Renal cortical epithelial cell (primary cell): Measurements from ENCODE around the gene ADI1. TPM values are rescaled to one million over a fixed set of nuclear protein-coding genes. Genes with fewer than 3 reads are reported as not detected.
A peak's percentile ranks its signal among the peaks of the same experiment; 100 is the strongest.
"Not testable (repeated sequence)": the region's sequence is repeated elsewhere in the genome, so short reads cannot be mapped to it uniquely, and the experiment has no call there.

Experiments used
- DNase-seq: peaks from one replicate; pipeline ENCODE4 v3.0.0-alpha.2; 2011; ENCODE audit warnings: low read depth
- total RNA-seq: library from RNA; depleted of rRNA; stranded (reverse); fragments of >200 nt; gene quantifications from 2 replicates; pipeline ENCODE4 v1.2.3, GENCODE V29; 2014

The ADI1 gene
- total RNA-seq, 1 donor from 2014 or later = 35.3 TPM

GRCh38 chr2:3463186-3463835 lies 56.0 kb downstream of the ADI1 start:
- DNase-seq = no peak

DNA sequence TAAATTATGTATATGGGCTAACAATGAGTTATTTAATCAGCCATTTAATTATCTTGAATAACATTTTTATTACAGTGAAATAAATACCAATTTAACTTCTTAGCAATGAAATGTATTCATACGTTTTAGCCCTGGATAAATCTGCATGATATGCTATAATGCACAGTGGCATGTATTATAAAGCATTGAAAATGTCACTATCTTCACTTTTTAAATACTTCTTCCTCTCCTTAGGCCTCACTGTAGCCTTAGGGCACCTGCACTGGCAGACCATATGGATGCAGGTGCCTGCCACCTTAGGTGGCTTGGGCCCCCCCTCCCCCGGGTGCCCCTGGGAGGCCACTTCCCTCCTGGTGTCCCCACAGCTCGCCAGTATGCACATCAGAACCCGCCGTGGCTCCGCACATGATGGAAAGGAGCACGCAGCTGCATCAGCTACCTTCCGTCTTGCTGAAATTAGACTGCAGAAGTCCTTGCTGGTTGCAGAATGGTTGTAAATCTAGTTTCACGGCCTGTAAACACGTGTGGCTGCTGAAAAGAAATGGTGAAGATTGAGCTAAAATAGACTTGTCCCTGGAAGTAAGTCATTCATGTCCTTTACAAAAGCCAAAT lies 56.7 kb downstream of the ADI1 start:
- DNase-seq = no peak

- peak; percentile 55 for DNase-seq
Measured at GRCh38 chr2:3461801-3462492, 57.4 kb downstream of the ADI1 start.

DNA sequence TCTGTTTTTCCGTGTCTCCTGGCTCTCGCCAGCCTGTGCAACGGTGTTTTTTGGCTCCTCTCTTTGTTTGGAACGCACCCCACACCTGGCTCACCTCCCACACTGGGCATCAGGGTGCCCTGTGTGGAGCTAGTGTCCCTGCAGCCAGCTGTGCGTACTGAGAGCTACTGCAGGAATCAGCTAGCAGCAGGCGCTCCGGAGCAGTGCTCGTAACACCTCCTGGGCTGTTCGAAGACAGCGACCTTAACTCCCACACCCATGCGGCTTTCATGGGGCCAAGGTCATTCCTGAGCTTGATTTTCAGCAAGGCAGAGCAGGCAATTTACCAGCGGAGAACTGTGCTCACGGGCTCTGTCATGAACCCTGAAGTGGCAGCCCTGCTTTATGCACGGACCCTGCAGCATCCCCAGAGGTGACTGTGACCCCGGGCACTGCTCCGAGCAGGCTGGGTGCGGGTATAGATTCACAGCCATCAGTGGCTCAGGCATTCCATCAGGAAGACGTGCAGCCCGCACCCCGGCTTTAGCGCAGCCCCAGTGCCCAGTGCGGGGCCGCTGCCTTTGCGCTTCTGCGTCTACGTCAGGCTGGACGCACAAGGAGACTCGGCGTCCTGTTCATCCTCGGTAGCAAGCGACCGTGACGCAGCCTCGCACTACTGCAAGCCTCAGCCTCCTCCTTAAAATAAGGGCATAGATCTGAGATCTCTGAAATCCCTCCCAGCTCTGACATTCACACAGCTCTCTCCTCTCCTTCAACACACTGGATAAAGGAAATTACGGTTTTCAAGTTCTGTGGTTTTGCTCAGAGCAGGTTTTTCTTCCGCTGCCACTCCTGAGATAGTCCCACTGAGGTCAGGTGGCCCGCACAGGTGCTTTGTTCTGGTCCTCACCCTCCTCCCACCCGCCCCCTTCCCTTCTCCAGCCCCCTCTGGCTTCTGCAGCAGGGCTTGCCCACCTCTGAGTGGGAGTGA lies 58.2 kb downstream of the ADI1 start:
- DNase-seq = no peak

DNA sequence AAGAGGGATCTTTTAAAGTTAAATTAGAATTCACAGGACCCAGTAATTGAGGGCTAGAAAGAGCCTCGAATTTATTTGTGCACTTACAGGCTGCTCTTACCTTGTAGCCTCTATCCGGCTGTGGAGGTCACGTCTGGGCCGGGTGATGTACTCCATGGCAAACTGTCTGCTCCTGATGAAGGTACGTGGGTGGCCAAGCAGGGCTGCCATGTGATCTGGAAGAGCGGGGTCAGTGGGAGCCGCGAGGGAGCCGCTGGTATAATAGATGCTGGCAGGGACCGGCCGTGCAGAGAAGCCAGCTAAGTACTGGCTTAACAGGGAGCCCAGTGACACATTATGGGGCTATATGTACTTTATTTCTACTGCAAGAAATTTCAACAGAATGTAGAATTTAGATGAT lies 59.2 kb downstream of the ADI1 start:
- no peak for DNase-seq

- no peak for DNase-seq
Measured at GRCh38 chr2:3459185-3460015, 59.9 kb downstream of the ADI1 start.

- DNase-seq = no peak
Measured at GRCh38 chr2:3458396-3459184, 60.7 kb downstream of the ADI1 start.

DNA sequence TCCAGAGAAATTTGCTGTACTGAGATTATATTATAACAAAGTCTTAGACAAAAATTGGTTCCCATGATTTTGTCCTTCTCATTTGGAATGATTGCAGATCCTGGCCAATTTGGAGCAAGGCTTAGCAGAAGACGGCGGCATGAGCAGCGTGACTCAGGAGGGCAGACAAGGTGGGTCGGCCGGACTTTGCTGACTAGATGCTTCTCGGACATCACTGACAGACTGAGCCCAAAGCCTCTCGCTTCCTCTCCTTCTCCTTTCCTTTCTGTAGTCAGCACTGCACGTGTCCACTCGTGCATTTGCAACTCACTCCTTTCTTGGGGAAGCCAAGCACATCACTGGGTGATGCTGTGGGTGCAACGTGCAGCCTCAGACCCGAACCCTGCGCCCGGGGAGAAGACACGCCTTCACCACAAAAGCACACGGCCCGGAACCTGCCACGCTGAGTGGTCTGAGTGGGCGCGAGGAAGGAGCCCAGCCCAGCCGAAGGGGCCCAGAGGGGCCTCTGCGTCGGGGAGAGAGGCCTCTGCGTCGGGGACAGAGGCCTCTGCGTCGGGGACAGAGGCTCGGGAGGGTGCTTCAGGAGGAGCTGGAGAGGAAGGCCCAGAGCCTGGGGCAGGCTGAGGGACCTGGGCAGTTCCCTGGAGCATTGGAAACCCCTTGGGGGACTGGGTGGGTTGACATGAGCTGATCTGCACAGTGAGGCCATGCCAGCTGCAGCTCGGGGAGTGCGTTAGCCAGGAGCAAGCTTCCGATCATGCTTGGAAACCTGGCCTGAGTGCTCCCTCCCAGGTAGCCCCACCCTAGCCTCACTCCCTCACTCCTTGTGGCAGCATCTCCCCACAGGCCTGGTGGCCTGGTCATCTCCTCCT lies 61.6 kb downstream of the ADI1 start:
- no peak for DNase-seq

DNA sequence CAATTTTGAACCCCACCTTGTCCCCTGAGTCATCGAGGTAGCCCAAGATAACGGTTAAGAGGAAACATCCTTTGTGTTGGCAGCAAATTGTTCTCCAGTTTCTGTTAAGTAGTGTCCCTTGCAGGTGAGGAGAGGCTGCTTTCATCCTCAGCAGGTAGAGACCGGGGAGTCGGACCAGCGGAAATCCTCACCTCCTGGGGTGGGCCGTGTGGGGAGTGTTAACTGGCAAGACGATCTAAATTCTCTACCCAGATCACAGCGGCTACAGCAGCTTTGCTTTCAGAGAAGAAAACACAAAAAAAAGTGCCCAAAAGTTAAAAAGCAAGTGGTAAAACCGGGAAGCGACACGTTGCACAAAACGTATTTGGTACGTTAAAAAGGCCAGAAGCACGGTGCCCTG lies 63.2 kb downstream of the ADI1 start:
- no peak for DNase-seq

GRCh38 chr2:3454802-3455201 lies 64.5 kb downstream of the ADI1 start:
- DNase-seq = no peak

GRCh38 chr2:3454005-3454404 lies 65.3 kb downstream of the ADI1 start:
- not testable (repeated sequence) for DNase-seq

DNA sequence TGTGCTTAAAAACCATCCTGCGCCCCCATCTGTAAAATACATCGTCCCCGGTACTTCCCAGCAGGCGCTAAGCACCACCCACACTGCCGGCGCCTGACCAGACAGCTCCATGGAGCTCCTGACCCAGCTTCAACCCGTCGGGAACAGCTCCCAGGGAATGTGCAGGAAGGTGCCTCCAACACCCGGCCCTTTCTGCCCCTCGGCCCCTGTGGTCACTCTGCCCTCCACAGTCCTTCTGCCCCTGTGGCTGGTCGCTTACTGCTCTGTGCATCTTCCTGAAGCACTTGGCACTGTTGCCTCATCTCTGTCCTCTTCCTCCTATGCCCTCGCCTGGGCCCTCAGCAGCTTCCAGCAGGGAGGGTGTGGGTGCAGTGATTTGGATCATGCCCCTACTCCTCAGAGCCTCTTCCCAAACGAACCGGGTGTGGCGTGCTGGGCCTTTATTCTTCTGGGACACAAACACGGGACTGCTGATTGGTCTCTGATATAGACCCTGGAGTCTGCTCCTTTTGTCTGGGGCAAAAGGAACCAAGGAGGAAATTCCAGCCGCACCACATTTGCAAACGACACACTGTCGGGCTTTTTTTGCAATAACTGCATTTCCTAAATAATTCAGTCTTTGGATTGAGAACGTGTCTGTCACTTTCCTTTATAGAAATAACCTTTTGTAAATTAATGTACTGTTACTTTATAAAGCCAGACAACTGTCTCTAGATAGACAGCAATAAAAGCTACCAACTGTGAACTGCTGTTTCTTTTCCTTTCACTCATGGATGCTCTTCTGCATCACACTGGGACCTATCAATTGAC lies 65.9 kb downstream of the ADI1 start:
- no peak for DNase-seq

DNA sequence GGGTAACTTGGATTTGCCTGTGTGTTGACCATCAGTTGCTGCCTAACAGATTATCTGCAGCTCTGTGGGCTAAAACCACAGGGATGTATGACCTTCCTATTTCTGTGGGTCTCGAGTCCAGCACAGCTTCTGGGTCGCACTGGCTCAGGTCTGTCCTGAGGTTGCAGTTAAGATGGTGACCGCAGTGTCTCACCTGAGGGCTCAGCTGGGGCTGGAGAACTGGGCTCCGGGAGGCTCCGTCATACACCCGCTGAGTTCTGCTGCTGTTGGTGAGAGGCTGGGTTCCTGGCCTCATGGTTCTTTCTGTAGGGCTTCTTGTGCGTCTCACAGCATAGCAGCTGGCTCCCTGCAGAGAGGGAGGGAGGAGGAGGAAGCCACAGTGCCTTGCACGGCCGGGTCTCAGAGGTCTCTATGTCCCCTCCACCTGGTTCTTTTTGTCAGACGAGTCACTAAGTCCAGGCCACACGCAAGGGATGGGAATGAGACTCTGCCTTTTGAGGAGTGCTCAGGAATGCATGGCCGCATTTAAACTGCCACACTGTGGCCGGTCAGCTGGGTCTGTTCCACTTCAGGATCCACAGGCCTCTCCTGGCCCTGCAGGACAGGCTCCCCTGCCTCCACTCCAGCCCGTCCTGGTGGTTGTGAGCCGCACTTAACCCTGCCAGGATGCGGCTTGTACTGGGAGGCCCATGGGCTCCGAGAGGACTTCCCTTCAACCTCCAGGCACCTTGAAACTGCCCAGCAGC lies 67.2 kb downstream of the ADI1 start:
- DNase-seq = no peak

DNA sequence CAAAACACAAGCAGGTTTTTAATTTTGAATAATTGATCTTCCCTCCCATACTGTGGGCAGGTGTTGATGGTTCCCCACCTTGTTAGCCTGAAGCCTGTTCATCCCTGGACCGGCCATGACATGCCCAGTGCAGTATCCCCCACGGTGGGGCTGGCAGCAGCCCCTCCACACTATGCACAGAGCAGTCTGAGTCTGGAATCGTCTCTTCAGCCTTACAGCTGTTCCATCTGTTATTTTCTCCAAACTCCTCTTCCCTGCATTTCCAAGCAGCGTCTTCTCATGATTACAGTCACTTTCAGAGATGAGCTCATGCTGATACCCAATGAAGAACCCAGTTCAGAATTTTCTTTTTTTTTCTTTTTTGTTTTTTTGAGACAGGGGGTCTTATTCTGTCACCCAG lies 68.2 kb downstream of the ADI1 start:
- DNase-seq = no peak

DNA sequence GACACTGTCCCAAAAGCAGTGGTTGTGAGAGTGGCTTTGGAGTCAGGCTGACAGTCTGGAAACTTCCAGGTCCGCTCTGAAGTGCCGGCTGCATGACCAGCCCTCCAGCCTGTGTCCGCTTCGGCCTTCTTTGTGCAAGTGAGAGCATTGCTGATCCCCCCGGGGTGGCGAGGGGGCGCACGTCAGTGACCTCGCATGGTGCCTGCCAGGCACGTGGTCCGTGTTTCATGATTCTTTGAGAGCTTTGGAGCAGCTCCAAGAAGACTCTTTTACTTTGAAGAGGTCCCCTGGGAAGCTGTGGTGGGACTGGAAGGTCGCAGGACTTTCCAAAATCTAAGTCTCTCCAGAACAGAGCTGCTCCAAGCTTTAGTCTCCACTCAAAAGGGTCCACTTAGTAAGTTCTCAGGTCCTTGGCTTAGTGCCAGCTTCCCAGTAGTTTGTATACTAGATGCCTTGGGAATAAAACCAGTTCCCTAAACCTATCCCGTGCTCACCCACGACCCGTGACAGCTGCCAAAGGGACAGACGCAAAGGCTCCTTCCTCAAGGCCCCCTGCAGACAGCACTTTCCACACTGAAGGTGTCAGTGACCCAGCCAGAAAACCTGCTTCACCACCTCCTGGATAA lies 68.8 kb downstream of the ADI1 start:
- DNase-seq = no peak

- DNase-seq = no peak
Measured at GRCh38 chr2:3449936-3450335, 69.4 kb downstream of the ADI1 start.

GRCh38 chr2:3449086-3449485 lies 70.2 kb downstream of the ADI1 start:
- DNase-seq = no peak
